GM06990 (cell line): ENCODE measurements around the gene LRRC1.

Experiments
- DNase-seq: peaks from one replicate; pipeline ENCODE4 v3.0.0-alpha.2; 2011; ENCODE audit not compliant: insufficient read length; ENCODE audit errors: extremely low read depth
- H3K27me3 ChIP-seq: replicated peaks from 2 replicates; pipeline ENCODE4 v1.6.0; 2011; ENCODE audit warnings: low read length; ENCODE audit not compliant: control insufficient read depth, insufficient read depth
- H3K36me3 ChIP-seq: 2 replicates; pipeline ENCODE4 v1.5.1; 2011; ENCODE audit warnings: low read length; ENCODE audit not compliant: control insufficient read depth, insufficient read depth
- H3K4me3 ChIP-seq: replicated peaks from 2 replicates; pipeline ENCODE4 v1.5.1; 2011; ENCODE audit warnings: low read depth, mild to moderate bottlenecking, control low read depth, low read length
- CTCF ChIP-seq: IDR thresholded peaks from 2 replicates; pipeline ENCODE4 v1.5.1; 2011; ENCODE audit warnings: low read length, control low read depth, mild to moderate bottlenecking, inconsistent platforms; ENCODE audit not compliant: insufficient read depth, poor library complexity, severe bottlenecking

Gene LRRC1

GRCh38 chr6:53922539-53922981 lies 127.8 kb downstream of the LRRC1 start:
- H3K36me3 ChIP-seq, result no peaks in the 10 kb centered on the region
- no peak for TF ChIP-seq CTCF
- H3K27me3 ChIP-seq, result no peaks in the 10 kb centered on the region
- H3K4me3 ChIP-seq, result no peak overlapping the region
- no peak for DNase-seq

GRCh38 chr6:53924277-53924676 lies 129.5 kb downstream of the LRRC1 start:
- no peak overlapping the region for H3K4me3 ChIP-seq
- no peak for TF ChIP-seq CTCF
- no peak for DNase-seq
- H3K27me3 ChIP-seq, result no peaks in the 10 kb centered on the region
- no peaks in the 10 kb centered on the region for H3K36me3 ChIP-seq

GRCh38 chr6:53924821-53925422 lies 130.1 kb downstream of the LRRC1 start:
- no peak for TF ChIP-seq CTCF
- Histone ChIP-seq H3K36me3 (no peaks in the 10 kb centered on the region), H3K4me3 (no peak overlapping the region), H3K27me3 (no peaks in the 10 kb centered on the region)
- no peak for DNase-seq

GRCh38 chr6:53925891-53926290 lies 131.1 kb downstream of the LRRC1 start:
- DNase-seq, result no peak
- no peaks in the 10 kb centered on the region for H3K27me3 ChIP-seq
- no peak for TF ChIP-seq CTCF
- H3K4me3 ChIP-seq, result no peak overlapping the region
- H3K36me3 ChIP-seq, result no peaks in the 10 kb centered on the region

- H3K27me3 ChIP-seq, result no peaks in the 10 kb centered on the region
- TF ChIP-seq CTCF, result no peak
- H3K36me3 ChIP-seq, result no peaks in the 10 kb centered on the region
- H3K4me3 ChIP-seq, result no peak overlapping the region
- DNase-seq, result no peak
Observed at GRCh38 chr6:53926505-53926904, 131.7 kb downstream of the LRRC1 start.

- H3K4me3 ChIP-seq, result no peak overlapping the region
- no peak for DNase-seq
- no peaks in the 10 kb centered on the region for H3K36me3 ChIP-seq
- TF ChIP-seq CTCF, result no peak
- no peaks in the 10 kb centered on the region for H3K27me3 ChIP-seq
Observed at GRCh38 chr6:53928641-53929040, 133.8 kb downstream of the LRRC1 start.
